Mucosa of descending colon (tissue), 3 donors: ENCODE results near the gene B4GALT6. TPM values are rescaled to one million over a fixed set of nuclear protein-coding genes. Genes with fewer than 3 reads are reported as not detected.
A peak's percentile ranks its signal among the peaks of the same experiment; 100 is the strongest.

Experiments
- ATAC-seq: fragments of 200-7000 bp; cut with Tn5 transposase; one replicate; pipeline ENCODE4 v1.9.1; 2020; ENCODE audit warnings: mild to moderate bottlenecking, moderate library complexity
- DNase-seq, 3 donors: peaks; one replicate each; pipeline ENCODE4 v3.0.0-alpha.2; 2020
- H3K36me3 ChIP-seq: fragments of 200-600 bp; one replicate; pipeline ENCODE4 v1.8.0; 2021; ENCODE audit warnings: low read depth, mild to moderate bottlenecking
- H3K4me1 ChIP-seq: fragments of 200-600 bp; one replicate; pipeline ENCODE4 v1.8.0; 2021; ENCODE audit warnings: low read depth, mild to moderate bottlenecking
- H3K4me3 ChIP-seq: fragments of 200-600 bp; one replicate; pipeline ENCODE4 v1.8.0; 2021; ENCODE audit warnings: mild to moderate bottlenecking
- H3K9me3 ChIP-seq: fragments of 200-600 bp; one replicate; pipeline ENCODE4 v1.8.0; 2021; ENCODE audit warnings: mild to moderate bottlenecking
- CTCF ChIP-seq: fragments of 200-600 bp; IDR thresholded peaks from one replicate; pipeline ENCODE4 v1.8.0; 2022; ENCODE audit warnings: antibody characterized with exemption, mild to moderate bottlenecking
- intact Hi-C, 2 donors: fragments of 100-400 bp; cut with DNase I in 1 of 2; cut with micrococcal nuclease in 1 of 2; formaldehyde crosslinking; loops; one replicate each; pipeline versions ENCODE4 v1.11.0 to v1.11.1; 2022; cut with DNase I, micrococcal nuclease
- total RNA-seq, 3 donors: library from RNA; stranded (reverse); fragmentation: NEBNext Ultra II Directional in 2 of 3; extraction: Animal tissue kit (Norgen Biotek cat#: 25700) in 2 of 3; gene quantifications; one replicate each; pipeline versions ENCODE4 v1.2.1 to v1.2.4, GENCODE V29; 2021 to 2023
- donor health status: DM: no; HTN: no; CAD: no; lungs with moderate emphysema.
- donor health status: DM: no; HTN: no; CAD: no.
- donor health status: DM: no; HTN: yes; CAD: no.

B4GALT6 gene
- total RNA-seq, 3 donors from 2014 or later = 6.9 to 8.0 (median 7.8) TPM

GRCh38 chr18:31686986-31687928 lies 2.9 kb upstream of the B4GALT6 start:
- Histone ChIP-seq H3K9me3 (no peaks in the 10 kb centered on the region), H3K4me1 (no peaks in the 10 kb centered on the region), H3K4me3 (no peak overlapping the region), H3K36me3 (no peaks in the 10 kb centered on the region)
- intact Hi-C loops = loop anchor here in 1 of 2 donors (5.0 kb wide), 1 partner anchor 50 kb away; no protein-coding TSS in a partner anchor
- ATAC-seq (no peak), DNase-seq (no peak)
- no peak for TF ChIP-seq CTCF

DNA sequence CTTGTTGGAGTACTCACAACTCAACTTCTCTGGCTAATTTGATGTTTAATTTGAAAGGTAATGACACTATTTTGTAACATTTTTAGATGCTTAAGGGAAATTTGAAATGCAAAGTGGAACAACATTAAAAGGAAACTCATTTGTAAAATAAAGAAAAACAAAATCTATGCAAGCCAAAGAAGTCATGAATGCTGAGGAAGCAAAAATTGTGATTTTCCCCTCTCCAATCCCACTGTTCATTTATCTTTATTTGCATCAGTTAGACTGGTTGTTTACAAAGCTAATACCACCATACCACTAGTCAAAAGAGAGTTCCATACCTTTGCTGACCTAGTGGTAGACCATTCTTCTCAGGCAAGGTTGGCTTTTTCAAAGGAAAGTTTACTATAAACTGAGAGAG lies 2.2 kb upstream of the B4GALT6 start:
- intact Hi-C loops = loop anchor here in 1 of 2 donors (5.0 kb wide), 1 partner anchor 49 kb away; no protein-coding TSS in a partner anchor
- Histone ChIP-seq H3K4me3 (no peak overlapping the region), H3K4me1 (no peaks in the 10 kb centered on the region), H3K9me3 (no peaks in the 10 kb centered on the region), H3K36me3 (no peaks in the 10 kb centered on the region)
- DNase-seq (no peak), ATAC-seq (no peak)
- TF ChIP-seq CTCF = no peak

- ATAC-seq (peak; percentile 85), DNase-seq (peak; percentile 83 to 88 (median 83))
- intact Hi-C loops = loop anchor here in 1 of 2 donors (5.0 kb wide), 1 partner anchor 48 kb away; no protein-coding TSS in a partner anchor
- Histone ChIP-seq H3K4me1 (peaks cover 5% of the 10 kb centered on the region), H3K4me3 (peak overlapping the region; percentile 37), H3K9me3 (no peaks in the 10 kb centered on the region), H3K36me3 (no peaks in the 10 kb centered on the region)
- TF ChIP-seq CTCF = peak; percentile 24
Measured at GRCh38 chr18:31685097-31686082, 1.0 kb upstream of the B4GALT6 start.

DNA sequence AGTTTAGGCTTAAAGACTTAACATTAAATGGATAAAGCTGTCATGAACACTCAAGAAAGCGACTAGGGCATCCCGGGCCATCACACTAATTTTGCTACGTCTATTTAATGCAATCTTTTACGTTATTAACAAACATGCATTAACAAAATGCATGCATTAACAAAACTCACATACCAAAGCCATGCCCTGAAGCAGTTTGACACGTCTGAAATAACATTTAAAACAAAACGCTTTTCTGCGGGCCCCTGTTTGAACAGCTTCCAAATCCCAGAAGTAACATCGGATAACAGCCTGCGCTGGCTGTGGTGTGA lies 458 bp downstream of the B4GALT6 start:
- intact Hi-C loops = no loop called here
- Histone ChIP-seq H3K36me3 (no peaks in the 10 kb centered on the region), H3K4me1 (peaks cover 15% of the 10 kb centered on the region), H3K4me3 (peak overlapping the region; percentile 37), H3K9me3 (no peaks in the 10 kb centered on the region)
- DNase-seq (no peak), ATAC-seq (no peak)
- TF ChIP-seq CTCF = no peak

DNA sequence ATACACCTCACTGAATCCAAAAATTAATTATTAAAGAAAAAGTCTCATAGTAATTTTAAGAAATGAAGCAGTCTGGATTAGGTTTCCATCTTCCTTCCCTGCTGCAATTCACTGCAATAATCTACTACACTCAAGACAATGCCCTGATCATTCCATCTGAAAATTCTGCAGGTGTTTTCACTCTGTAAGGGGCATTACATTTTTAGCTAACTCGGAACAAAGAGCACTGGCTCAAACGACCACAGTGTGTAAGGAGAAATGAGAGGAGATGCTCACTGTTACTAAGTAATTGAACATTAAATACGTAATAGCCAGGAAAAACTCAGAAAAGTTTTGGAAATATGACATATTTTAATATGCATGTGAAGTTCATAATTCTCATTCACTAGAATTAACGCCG lies 1.3 kb downstream of the B4GALT6 start:
- Histone ChIP-seq H3K4me3 (no peak overlapping the region), H3K4me1 (peaks cover 15% of the 10 kb centered on the region), H3K9me3 (no peaks in the 10 kb centered on the region), H3K36me3 (no peaks in the 10 kb centered on the region)
- intact Hi-C loops = no loop called here
- DNase-seq (no peak), ATAC-seq (no peak)
- no peak for TF ChIP-seq CTCF
